ENCODE data around the gene ZXDC. TPM values are rescaled to one million over a fixed set of nuclear protein-coding genes. Genes with fewer than 3 reads are reported as not detected.

Gene ZXDC
- total RNA-seq, 1 experiment from 2014 or later = 28.3 TPM

DNA sequence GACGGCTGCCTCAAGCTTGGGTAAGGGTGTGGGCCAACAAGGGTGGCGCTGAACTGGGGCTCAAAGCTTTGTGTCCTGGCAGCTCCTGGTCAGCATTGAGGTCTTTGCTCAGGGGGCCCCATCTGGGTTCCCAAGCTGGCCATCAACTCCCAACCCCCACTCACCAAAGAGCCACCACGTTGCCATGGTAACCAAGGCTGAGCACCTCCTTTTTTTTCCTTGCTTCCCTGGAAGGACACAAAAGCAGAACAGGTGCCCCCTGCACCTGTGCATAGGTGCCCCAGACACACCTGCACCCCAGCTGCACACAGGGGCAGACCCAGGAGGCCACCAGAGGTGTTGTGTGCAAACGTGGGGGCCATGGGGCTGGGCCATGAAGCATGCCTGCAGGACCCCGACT, 25.4 kb upstream of the ZXDC start:
- H3K36me3 Mint-ChIP-seq (ENCODE audit: insufficient read depth in 1 of 3, low read depth in 3 of 3) = no peaks in the 10 kb centered on the region

More for the DNA sequence above, 25.4 kb upstream of the ZXDC start:
- Histone ChIP-seq H2BK12ac (ENCODE audit: insufficient read length, low read depth, low read length) (no peak overlapping the region), H3K23me2 (ENCODE audit: insufficient read length, low read depth, low read length, poor library complexity, severe bottlenecking) (no peaks in the 10 kb centered on the region), H3K27ac (ENCODE audit: insufficient read length, low read depth, low read length) (no peak overlapping the region), H4K91ac (ENCODE audit: insufficient read length, low read depth, low read length) (no peak overlapping the region), H3K4me1 (ENCODE audit: insufficient read depth, low read length) (peaks cover 3% of the 10 kb centered on the region; the same call in 1 of the 2 replicates), H3K9me3 (ENCODE audit: control insufficient read depth, low read depth, low read length) (no peaks in the 10 kb centered on the region), H3K79me2 (ENCODE audit: insufficient read depth, low read length) (no peaks in the 10 kb centered on the region), H3K27me3 (ENCODE audit: insufficient read depth, low read length) (no peaks in the 10 kb centered on the region), H3K79me1 (ENCODE audit: insufficient read depth, low read depth, low read length, poor library complexity, severe bottlenecking) (no peaks in the 10 kb centered on the region), H2AFZ (ENCODE audit: low read length) (no peak overlapping the region), H3K18ac (ENCODE audit: insufficient read length, low read depth, low read length) (no peak overlapping the region), H3K4ac (ENCODE audit: low read depth, low read length) (no peak overlapping the region), H2BK15ac (ENCODE audit: low read depth, low read length) (no peak overlapping the region), H3T11ph (ENCODE audit: low read length) (no peak overlapping the region), H3K4me2 (ENCODE audit: insufficient read depth, insufficient read length, low read length) (no peak overlapping the region), H4K8ac (replicated peaks; ENCODE audit: insufficient read length, low read depth, low read length) (no peak overlapping the region), H3K23ac (ENCODE audit: insufficient read length, low read depth, low read length) (no peak overlapping the region), H4K5ac (ENCODE audit: insufficient read length, low read depth, low read length) (no peak overlapping the region), H3K56ac (ENCODE audit: insufficient read length, low read depth, low read length) (no peak overlapping the region), H2BK5ac (ENCODE audit: insufficient read length, low read length) (no peak overlapping the region), H2BK20ac (ENCODE audit: low read depth, low read length, poor library complexity, severe bottlenecking) (no peak overlapping the region), H3K9ac (ENCODE audit: extremely low read depth, insufficient read length, low read length) (no peak overlapping the region), H3K14ac (ENCODE audit: insufficient read depth, low read length) (no peak overlapping the region), H2AK5ac (ENCODE audit: insufficient read length, low read length) (no peak overlapping the region), H2BK120ac (ENCODE audit: low read depth, low read length, poor library complexity, severe bottlenecking) (no peak overlapping the region), H4K20me1 (ENCODE audit: control insufficient read depth, insufficient read depth, insufficient read length) (no peaks in the 10 kb centered on the region)
- Mint-ChIP-seq H3K4me3 (no peak overlapping the region), H3K27me3 (ENCODE audit: low read depth) (no peaks in the 10 kb centered on the region), H3K9me3 (no peaks in the 10 kb centered on the region), H3K27ac (no peak overlapping the region), H3K4me1 (peaks cover 15 to 22% of the 10 kb centered on the region in 2 experiments)
- no CpG with 5 or more reads among the region's 5 CpGs for WGBS (ENCODE audit: extremely low coverage, insufficient read length, low lambda C conversion rate)
- TF ChIP-seq, protein P1, sequence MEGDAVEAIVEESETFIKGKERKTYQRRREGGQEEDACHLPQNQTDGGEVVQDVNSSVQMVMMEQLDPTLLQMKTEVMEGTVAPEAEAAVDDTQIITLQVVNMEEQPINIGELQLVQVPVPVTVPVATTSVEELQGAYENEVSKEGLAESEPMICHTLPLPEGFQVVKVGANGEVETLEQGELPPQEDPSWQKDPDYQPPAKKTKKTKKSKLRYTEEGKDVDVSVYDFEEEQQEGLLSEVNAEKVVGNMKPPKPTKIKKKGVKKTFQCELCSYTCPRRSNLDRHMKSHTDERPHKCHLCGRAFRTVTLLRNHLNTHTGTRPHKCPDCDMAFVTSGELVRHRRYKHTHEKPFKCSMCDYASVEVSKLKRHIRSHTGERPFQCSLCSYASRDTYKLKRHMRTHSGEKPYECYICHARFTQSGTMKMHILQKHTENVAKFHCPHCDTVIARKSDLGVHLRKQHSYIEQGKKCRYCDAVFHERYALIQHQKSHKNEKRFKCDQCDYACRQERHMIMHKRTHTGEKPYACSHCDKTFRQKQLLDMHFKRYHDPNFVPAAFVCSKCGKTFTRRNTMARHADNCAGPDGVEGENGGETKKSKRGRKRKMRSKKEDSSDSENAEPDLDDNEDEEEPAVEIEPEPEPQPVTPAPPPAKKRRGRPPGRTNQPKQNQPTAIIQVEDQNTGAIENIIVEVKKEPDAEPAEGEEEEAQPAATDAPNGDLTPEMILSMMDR (conservative IDR thresholded peaks at IDR 0.05) = no peak
- DNase-seq = no peak
